HepG2 (cell line): Measurements from ENCODE around the gene SP1. TPM values are rescaled to one million over a fixed set of nuclear protein-coding genes. Genes with fewer than 3 reads are reported as not detected.

Experiments
- HOXD1 ChIP-seq: sonication (generic); formaldehyde crosslinking; IDR thresholded peaks from 2 replicates; pipeline ENCODE4 v1.5.0; 2020; ENCODE audit warnings: missing genetic modification reagents
- ISL2 ChIP-seq: sonication (generic); formaldehyde crosslinking; IDR thresholded peaks from 2 replicates; pipeline ENCODE4 v1.5.0; 2020; ENCODE audit warnings: missing genetic modification reagents
- KDM2A ChIP-seq: sonication (generic); formaldehyde crosslinking; IDR thresholded peaks from 2 replicates; pipeline ENCODE4 v1.4.0; 2020; ENCODE audit warnings: low read depth, missing genetic modification reagents, borderline replicate concordance
- KDM4B ChIP-seq: sonication (generic); formaldehyde crosslinking; IDR thresholded peaks from 2 replicates; pipeline ENCODE4 v1.4.0; 2020; ENCODE audit warnings: missing genetic modification reagents
- KMT2A ChIP-seq: sonication (generic); formaldehyde crosslinking; IDR thresholded peaks from 2 replicates; pipeline ENCODE4 v1.4.0; 2020; ENCODE audit warnings: missing genetic modification reagents
- MXI1 ChIP-seq: IDR thresholded peaks from 3 replicates; pipeline ENCODE4 v1.6.1; 2012; ENCODE audit warnings: low read depth, low read length, inconsistent platforms, borderline replicate concordance
- MYPOP ChIP-seq: sonication (generic); formaldehyde crosslinking; IDR thresholded peaks from 2 replicates; pipeline ENCODE4 v1.8.1; 2023; ENCODE audit warnings: mild to moderate bottlenecking, moderate library complexity, missing genetic modification reagents
- NFAT5 ChIP-seq: sonication (generic); formaldehyde crosslinking; IDR thresholded peaks from 2 replicates; pipeline ENCODE4 v1.4.0; 2020; ENCODE audit warnings: missing genetic modification reagents
- NFATC3 ChIP-seq: sonication (generic); formaldehyde crosslinking; IDR thresholded peaks from 2 replicates; pipeline ENCODE4 v1.5.1; 2020; ENCODE audit warnings: mild to moderate bottlenecking, missing genetic modification reagents
- POGK ChIP-seq: sonication (generic); formaldehyde crosslinking; conservative IDR thresholded peaks from 2 replicates; pipeline ENCODE4 v1.8.0; 2022; ENCODE audit warnings: mild to moderate bottlenecking, moderate library complexity, missing genetic modification reagents
- RFX5 ChIP-seq: IDR thresholded peaks from 2 replicates; pipeline ENCODE4 v1.6.1; 2011; ENCODE audit warnings: low read depth, low read length, improper control_type of control experiment
- RFXAP ChIP-seq: sonication (generic); formaldehyde crosslinking; IDR thresholded peaks from 2 replicates; pipeline ENCODE4 v1.4.0; 2020; ENCODE audit warnings: missing genetic modification reagents, borderline replicate concordance
- TOPORS ChIP-seq: sonication (generic); formaldehyde crosslinking; IDR thresholded peaks from 2 replicates; pipeline ENCODE4 v1.8.0; 2023; ENCODE audit warnings: mild to moderate bottlenecking, missing genetic modification reagents
- ZFP36L1 ChIP-seq: sonication (generic); formaldehyde crosslinking; IDR thresholded peaks from 2 replicates; pipeline ENCODE4 v1.8.0; 2022; ENCODE audit warnings: mild to moderate bottlenecking, missing genetic modification reagents, moderate library complexity
- ZNF710 ChIP-seq: sonication (generic); formaldehyde crosslinking; IDR thresholded peaks from 2 replicates; pipeline ENCODE4 v1.5.0; 2020; ENCODE audit warnings: mild to moderate bottlenecking, missing genetic modification reagents, borderline replicate concordance
- ZNF770 ChIP-seq: sonication (generic); formaldehyde crosslinking; IDR thresholded peaks from 2 replicates; pipeline ENCODE4 v1.5.0; 2020; ENCODE audit warnings: mild to moderate bottlenecking, missing genetic modification reagents
- polyA plus RNA-seq, 8 experiments: library from polyadenylated mRNA; depleted of rRNA in 3 of 8; stranded (reverse) in 7 of 8; unstranded in 1 of 8; fragments of >200 nt; fragmentation: Illumina TruSeq in 4 of 8; extraction: Trizol in 4 of 8; gene quantifications; 2 replicates each; pipeline versions ENCODE4 v1.2.1 to v1.2.3, GENCODE V29; 2011 to 2016; ENCODE audit warnings: low read depth in 4 of 8, missing spikeins in 1 of 8, mixed read lengths in 1 of 8; ENCODE audit not compliant: insufficient read depth in 1 of 8
- total RNA-seq, 5 experiments: library from RNA; depleted of rRNA; stranded (reverse); fragments of >200 nt; fragmentation: Illumina TruSeq; extraction: Trizol; gene quantifications; 2 replicates each; pipeline ENCODE4 v1.2.3, GENCODE V29; 2016; ENCODE audit warnings: low read depth in 1 of 5

Gene SP1
- total and polyA plus RNA-seq, 2 of the 13 experiments (the other 11 are each of a cell fraction or from before 2014, with no cell fraction given) = 26.5 to 27.5 TPM

- TF ChIP-seq NFAT5 (CRISPR knock-in tag) (no peak), HOXD1 (CRISPR knock-in tag) (0 out of 2 replicates have a peak, but pooled peaks have one; percentile 47), RFXAP (CRISPR knock-in tag) (peak; percentile 53; the same call in 1 of the 2 replicates), MYPOP (CRISPR knock-in tag) (peak; percentile 80), POGK (CRISPR knock-in tag) (peak; percentile 81; the same call in 1 of the 2 replicates), TOPORS (CRISPR knock-in tag) (peak; percentile 80; the same call in 1 of the 2 replicates), ZFP36L1 (CRISPR knock-in tag) (0 out of 2 replicates have a peak, but pooled peaks have one; percentile 75), KDM2A (CRISPR knock-in tag) (peak; percentile 98), KDM4B (CRISPR knock-in tag) (peak; percentile 96), ZNF710 (no peak; the same call in none of the 2 replicates), NFATC3 (CRISPR knock-in tag) (0 out of 2 replicates have a peak, but pooled peaks have one; percentile 54), MXI1 (peak; percentile 86; the same call in 1 of the 3 replicates), RFX5 (0 out of 2 replicates have a peak, but pooled peaks have one; percentile 43), KMT2A (CRISPR knock-in tag) (peak; percentile 55), ZNF770 (0 out of 2 replicates have a peak, but pooled peaks have one; percentile 2), ISL2 (CRISPR knock-in tag) (peak; percentile 70; the same call in 1 of the 2 replicates)
Observed at GRCh38 chr12:53451661-53452158, 71.7 kb downstream of the SP1 start, which contains the start of gene PCBP2 (continued).
